ENCODE measurements around the gene MEGF8.
"Not testable (repeated sequence)": the region's sequence is repeated elsewhere in the genome, so short reads cannot be mapped to it uniquely, and the experiment has no call there.

Gene MEGF8

DNA sequence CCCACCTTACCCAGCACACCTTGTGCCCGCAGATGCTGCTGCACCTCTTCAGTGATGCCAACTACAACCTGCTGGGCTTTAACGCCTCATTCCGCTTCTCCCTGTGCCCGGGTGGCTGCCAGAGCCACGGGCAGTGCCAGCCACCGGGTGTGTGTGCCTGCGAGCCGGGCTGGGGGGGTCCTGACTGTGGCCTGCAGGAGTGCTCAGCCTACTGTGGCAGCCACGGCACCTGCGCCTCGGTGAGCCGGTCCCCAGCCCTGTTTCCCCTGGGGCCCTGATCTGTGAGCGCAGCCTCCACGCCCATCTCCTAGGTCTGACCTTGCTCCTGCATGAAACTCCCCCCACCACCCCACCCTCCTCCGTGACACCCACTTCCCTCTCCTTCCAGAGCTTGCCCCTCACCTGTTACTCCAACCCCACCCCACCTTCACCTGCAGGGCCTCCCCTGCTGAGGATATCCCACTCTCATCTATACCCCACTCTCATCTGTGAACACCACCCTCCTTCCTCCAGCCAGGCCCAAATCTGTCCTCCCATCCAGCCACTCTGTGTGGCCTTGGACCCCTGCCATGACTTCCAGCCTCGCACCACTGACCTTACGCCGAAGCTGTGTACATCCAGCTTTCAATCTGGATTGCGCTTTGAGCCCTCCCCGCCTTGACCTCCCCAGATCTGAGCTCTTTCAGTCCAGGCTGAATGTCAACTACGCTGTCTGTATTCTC is 8.7 kb downstream of the MEGF8 start:
- no peak for DNase-seq (ENCODE audit: low spot score)

DNA sequence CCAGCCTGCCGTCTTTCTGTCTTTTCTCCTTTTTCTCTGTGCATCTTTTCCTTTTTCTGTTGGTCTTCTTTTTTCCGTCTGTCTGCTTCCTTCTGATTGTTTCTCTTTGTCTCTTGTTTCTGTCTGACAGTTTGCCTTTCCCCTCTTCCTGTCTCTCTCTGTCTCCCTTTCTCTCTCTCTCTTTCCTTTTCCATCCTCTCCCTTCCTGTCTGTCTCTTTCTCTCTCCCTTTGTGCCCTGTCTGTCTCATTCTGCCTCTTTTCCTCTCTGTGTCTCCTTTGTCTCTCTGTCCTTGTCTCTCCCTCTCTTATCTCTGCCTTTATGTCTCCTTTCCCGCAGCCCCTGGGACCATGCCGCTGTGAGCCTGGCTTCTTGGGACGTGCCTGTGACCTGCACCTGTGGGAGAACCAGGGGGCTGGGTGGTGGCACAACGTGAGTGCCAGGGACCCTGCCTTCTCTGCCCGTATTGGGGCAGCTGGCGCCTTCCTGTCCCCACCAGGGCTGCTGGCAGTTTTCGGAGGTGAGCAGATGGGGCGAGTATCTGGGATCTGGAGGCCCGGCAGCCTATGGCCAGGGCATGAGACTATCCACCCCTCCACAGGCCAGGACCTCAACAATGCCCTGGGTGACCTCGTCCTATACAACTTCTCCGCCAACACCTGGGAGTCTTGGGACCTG is 9.4 kb downstream of the MEGF8 start:
- DNase-seq (ENCODE audit: low spot score), result no peak
- TF ChIP-seq, protein P1, sequence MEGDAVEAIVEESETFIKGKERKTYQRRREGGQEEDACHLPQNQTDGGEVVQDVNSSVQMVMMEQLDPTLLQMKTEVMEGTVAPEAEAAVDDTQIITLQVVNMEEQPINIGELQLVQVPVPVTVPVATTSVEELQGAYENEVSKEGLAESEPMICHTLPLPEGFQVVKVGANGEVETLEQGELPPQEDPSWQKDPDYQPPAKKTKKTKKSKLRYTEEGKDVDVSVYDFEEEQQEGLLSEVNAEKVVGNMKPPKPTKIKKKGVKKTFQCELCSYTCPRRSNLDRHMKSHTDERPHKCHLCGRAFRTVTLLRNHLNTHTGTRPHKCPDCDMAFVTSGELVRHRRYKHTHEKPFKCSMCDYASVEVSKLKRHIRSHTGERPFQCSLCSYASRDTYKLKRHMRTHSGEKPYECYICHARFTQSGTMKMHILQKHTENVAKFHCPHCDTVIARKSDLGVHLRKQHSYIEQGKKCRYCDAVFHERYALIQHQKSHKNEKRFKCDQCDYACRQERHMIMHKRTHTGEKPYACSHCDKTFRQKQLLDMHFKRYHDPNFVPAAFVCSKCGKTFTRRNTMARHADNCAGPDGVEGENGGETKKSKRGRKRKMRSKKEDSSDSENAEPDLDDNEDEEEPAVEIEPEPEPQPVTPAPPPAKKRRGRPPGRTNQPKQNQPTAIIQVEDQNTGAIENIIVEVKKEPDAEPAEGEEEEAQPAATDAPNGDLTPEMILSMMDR (IDR thresholded peaks at IDR 0.05; ENCODE audit: extremely low read depth, missing control alignments), result no peak

More for the DNA sequence above, 8.7 kb downstream of the MEGF8 start:
- TF ChIP-seq, protein P1 (IDR thresholded peaks at IDR 0.05; ENCODE audit: extremely low read depth, missing control alignments), result no peak

DNA sequence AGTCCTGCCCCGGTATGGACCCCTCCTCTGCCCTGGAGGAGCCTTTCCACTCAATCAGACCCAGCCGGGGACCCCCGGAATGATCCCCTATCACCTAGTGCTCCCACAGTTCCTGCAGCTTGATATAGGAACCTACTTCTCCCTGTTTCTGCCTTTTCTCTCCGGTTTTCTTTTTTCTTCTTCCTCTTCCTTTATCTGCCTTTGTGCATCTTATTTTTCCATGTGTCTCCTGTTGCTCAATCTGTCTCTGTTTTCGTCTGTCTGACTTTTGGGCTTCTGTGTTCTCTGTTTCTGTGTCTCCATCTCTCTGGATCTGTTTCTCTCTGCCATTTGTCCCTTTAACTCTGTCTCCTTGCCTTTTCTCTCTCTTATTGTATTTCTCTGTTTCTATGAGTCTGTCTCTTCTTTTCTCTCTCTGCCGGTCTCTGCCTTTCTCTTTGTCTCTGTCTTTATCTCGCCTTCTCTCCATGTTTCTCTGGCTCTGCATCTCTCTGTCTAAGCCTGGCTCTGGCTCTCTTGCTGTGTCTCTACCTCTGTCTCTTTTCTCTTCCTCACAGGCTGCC is 10.0 kb downstream of the MEGF8 start:
- DNase-seq (ENCODE audit: low spot score), result no peak
- TF ChIP-seq, protein P1 (IDR thresholded peaks at IDR 0.05; ENCODE audit: extremely low read depth, missing control alignments), result no peak

DNA sequence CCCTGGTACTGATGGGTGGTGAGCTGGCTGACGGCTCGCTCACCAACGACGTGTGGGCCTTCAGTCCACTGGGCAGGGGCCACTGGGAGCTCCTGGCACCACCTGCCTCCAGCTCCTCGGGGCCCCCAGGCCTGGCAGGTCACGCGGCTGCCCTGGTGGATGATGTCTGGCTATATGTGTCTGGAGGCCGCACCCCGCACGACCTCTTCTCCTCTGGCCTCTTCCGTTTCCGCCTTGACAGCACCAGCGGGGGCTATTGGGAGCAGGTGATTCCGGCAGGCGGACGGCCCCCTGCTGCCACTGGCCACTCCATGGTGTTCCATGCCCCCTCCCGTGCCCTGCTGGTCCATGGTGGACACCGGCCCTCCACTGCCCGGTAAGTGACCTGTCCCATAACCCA is 10.5 kb downstream of the MEGF8 start:
- no peak for DNase-seq (ENCODE audit: low spot score)
- TF ChIP-seq, protein P1 (IDR thresholded peaks at IDR 0.05; ENCODE audit: extremely low read depth, missing control alignments), result no peak

DNA sequence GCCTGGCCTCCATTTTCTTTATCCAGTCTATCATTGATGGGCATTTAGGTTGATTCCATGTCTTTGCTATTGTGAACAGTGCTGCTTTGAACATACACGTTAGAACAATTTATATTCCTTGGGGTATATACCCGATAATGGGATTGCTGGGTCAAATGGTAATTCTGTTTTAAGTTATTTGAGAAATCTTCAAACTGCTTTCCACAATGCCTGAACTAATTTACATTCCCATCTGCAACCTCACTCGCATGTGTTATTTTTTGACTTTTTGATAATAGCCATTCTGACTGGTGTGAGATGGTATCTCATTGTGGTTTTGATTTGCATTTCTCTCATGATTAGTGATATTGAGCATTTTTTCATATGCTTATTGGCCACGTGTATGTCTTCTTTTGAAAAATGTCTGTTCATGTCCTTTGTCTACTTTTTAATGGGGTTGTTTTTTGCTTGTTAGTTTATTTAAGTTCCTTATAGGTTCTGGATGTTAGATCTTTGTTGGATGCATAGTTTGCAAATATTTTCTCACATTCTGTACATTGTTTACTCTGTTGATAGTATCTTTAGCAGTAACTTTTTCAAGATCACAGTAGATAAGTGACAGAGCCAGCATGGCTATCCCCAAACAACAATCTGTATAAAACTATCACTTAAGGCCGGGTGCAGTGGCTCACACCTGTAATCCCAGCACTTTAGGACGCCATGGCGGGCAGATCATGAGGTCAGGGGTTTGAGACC is 13.9 kb downstream of the MEGF8 start:
- DNase-seq (ENCODE audit: low spot score), result not testable (repeated sequence)

DNA sequence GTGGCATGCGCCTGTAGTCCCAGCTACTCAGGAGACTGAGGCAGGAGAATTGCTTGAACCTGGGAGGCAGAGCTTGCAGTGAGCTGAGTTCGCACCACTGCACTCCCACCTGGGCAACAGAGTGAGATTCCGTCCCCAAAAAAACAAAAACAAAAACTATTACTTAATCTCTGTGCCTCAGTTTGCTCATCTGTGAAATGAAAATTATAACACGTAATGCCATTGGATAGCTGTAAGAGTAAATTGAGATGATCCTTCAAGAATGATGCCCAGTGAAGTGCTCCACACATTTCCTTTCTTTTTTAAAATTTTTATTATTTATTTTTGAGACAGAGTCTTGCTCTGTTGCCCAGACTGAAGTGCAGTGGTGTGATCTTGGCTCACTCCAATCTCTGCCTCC is 14.5 kb downstream of the MEGF8 start:
- not testable (repeated sequence) for DNase-seq (ENCODE audit: low spot score)

DNA sequence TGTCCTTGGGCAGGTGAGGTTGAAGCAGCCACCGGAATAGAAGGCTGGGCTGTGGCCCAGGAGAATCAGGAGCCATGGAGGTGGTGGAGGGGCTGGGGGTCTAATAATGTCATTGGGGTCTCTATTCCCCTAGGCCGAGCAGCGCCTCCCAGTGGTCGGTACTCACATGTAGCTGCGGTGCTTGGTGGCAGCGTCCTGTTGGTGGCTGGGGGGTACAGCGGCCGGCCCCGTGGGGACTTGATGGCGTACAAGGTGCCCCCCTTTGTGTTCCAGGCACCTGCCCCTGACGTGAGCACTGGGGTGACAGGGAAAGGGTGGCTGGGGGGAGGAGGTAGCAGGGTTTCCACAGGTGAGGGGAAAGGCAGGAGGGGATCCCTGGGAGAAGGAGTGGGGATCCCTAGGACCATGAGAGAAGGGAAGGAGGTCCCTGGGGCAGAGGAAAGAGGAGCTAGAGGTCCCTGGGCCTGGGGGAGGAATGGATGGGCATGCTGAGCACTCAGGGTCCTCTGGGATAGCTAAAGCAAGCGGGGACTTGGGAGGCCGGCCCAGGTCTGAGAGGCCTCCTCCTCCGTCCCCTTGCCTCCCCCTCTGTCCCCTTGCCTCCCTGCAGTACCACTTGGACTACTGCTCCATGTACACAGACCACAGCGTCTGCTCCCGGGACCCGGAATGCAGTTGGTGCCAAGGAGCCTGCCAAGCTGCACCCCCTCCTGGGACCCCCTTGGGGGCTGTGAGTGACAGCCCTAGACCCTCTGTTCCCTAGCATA is 18.1 kb downstream of the MEGF8 start:
- DNase-seq (ENCODE audit: low spot score), result no peak
- TF ChIP-seq, protein P1 (IDR thresholded peaks at IDR 0.05; ENCODE audit: extremely low read depth, missing control alignments), result no peak

Measured in GM20000 (cell line).